ENCODE measurements around the gene GNS. TPM values are rescaled to one million over a fixed set of nuclear protein-coding genes. Genes with fewer than 3 reads are reported as not detected.

GNS gene
- polyA plus RNA-seq, 1 donor from 2014 or later: 39.0 TPM

DNA sequence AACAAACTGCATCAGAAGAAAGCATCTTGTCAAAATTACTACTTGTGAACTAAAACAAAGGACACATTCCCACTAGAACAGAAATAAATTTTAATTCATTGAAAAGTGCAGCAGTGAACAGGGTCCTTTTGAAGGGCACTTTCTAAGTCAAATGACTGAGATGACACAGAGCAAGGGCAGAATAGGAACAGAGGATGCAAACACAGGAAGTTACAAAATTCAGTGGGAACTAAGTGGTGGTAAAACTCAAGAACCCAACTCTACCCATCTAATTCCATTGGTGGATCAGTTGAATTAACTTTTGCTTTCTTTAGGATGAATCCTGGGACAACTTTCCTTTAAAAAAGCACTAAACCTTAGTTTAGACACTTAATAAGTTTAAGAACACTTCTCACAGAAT lies 45.8 kb downstream of the GNS start:
- H3K27me3 ChIP-seq (ENCODE audit: insufficient read depth, low read depth, low read length): no peaks in the 10 kb centered on the region

DNA sequence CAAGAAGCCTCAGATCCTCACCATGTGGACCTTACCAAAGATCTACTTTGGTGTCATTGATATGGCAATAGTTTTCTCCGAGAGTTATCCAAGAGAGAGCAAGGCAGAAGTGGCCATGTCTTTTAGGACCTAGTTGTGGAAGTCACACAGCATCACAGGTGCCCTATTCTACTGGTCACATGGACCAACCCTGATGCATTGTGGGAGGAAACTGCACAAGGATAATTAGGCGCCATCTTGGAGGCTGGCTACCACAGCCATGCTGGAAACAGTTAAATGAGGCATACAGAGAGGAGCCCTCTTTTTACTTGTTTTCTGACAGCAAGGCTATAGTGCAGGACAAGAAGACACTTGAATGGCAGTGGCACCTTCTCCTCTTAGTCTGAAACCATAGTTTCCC lies 49.8 kb downstream of the GNS start:
- no peaks in the 10 kb centered on the region for H3F3A ChIP-seq (ENCODE audit: insufficient read depth, low read length, poor library complexity, severe bottlenecking)
- TF ChIP-seq POLR2AphosphoS5 (IDR thresholded peaks at IDR 0.05) (no peak), RAD21 (conservative IDR thresholded peaks at IDR 0.05) (no peak), SMC3 (conservative IDR thresholded peaks at IDR 0.05; ENCODE audit: poor library complexity) (no peak), TAF1 (IDR thresholded peaks at IDR 0.05; ENCODE audit: low read depth) (no peak), EP300 (conservative IDR thresholded peaks at IDR 0.05; ENCODE audit: poor library complexity, severe bottlenecking) (no peak), EZH2 (IDR thresholded peaks at IDR 0.05; ENCODE audit: borderline replicate concordance, insufficient read depth, low read length, poor library complexity, severe bottlenecking) (no peak), MXI1 (conservative IDR thresholded peaks at IDR 0.05; ENCODE audit: poor library complexity, severe bottlenecking) (no peak)
- TF ChIP-seq, protein P1, sequence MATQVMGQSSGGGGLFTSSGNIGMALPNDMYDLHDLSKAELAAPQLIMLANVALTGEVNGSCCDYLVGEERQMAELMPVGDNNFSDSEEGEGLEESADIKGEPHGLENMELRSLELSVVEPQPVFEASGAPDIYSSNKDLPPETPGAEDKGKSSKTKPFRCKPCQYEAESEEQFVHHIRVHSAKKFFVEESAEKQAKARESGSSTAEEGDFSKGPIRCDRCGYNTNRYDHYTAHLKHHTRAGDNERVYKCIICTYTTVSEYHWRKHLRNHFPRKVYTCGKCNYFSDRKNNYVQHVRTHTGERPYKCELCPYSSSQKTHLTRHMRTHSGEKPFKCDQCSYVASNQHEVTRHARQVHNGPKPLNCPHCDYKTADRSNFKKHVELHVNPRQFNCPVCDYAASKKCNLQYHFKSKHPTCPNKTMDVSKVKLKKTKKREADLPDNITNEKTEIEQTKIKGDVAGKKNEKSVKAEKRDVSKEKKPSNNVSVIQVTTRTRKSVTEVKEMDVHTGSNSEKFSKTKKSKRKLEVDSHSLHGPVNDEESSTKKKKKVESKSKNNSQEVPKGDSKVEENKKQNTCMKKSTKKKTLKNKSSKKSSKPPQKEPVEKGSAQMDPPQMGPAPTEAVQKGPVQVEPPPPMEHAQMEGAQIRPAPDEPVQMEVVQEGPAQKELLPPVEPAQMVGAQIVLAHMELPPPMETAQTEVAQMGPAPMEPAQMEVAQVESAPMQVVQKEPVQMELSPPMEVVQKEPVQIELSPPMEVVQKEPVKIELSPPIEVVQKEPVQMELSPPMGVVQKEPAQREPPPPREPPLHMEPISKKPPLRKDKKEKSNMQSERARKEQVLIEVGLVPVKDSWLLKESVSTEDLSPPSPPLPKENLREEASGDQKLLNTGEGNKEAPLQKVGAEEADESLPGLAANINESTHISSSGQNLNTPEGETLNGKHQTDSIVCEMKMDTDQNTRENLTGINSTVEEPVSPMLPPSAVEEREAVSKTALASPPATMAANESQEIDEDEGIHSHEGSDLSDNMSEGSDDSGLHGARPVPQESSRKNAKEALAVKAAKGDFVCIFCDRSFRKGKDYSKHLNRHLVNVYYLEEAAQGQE (IDR thresholded peaks at IDR 0.05; ENCODE audit: borderline replicate concordance): no peak
- TF ChIP-seq, protein P2, sequence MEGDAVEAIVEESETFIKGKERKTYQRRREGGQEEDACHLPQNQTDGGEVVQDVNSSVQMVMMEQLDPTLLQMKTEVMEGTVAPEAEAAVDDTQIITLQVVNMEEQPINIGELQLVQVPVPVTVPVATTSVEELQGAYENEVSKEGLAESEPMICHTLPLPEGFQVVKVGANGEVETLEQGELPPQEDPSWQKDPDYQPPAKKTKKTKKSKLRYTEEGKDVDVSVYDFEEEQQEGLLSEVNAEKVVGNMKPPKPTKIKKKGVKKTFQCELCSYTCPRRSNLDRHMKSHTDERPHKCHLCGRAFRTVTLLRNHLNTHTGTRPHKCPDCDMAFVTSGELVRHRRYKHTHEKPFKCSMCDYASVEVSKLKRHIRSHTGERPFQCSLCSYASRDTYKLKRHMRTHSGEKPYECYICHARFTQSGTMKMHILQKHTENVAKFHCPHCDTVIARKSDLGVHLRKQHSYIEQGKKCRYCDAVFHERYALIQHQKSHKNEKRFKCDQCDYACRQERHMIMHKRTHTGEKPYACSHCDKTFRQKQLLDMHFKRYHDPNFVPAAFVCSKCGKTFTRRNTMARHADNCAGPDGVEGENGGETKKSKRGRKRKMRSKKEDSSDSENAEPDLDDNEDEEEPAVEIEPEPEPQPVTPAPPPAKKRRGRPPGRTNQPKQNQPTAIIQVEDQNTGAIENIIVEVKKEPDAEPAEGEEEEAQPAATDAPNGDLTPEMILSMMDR (IDR thresholded peaks at IDR 0.05; ENCODE audit: poor library complexity, severe bottlenecking): no peak

More for the DNA sequence above, 45.8 kb downstream of the GNS start:
- TF ChIP-seq EZH2 (IDR thresholded peaks at IDR 0.05; ENCODE audit: borderline replicate concordance, insufficient read depth, low read length, poor library complexity, severe bottlenecking) (no peak), EP300 (conservative IDR thresholded peaks at IDR 0.05; ENCODE audit: poor library complexity, severe bottlenecking) (no peak), POLR2AphosphoS5 (IDR thresholded peaks at IDR 0.05) (no peak), MXI1 (conservative IDR thresholded peaks at IDR 0.05; ENCODE audit: poor library complexity, severe bottlenecking) (no peak), RAD21 (conservative IDR thresholded peaks at IDR 0.05) (no peak), SMC3 (conservative IDR thresholded peaks at IDR 0.05; ENCODE audit: poor library complexity) (no peak), TAF1 (IDR thresholded peaks at IDR 0.05; ENCODE audit: low read depth) (no peak)
- TF ChIP-seq, protein P2 (IDR thresholded peaks at IDR 0.05; ENCODE audit: poor library complexity, severe bottlenecking): no peak
- TF ChIP-seq, protein P1 (IDR thresholded peaks at IDR 0.05; ENCODE audit: borderline replicate concordance): no peak
- H3K27ac ChIP-seq (ENCODE audit: low read length): no peak overlapping the region
- H3K9me2 ChIP-seq (ENCODE audit: insufficient read depth, low read length): no peaks in the 10 kb centered on the region
- H3K4me2 ChIP-seq (ENCODE audit: low read length): no peak overlapping the region
- no peak overlapping the region for H3K4me3 ChIP-seq (ENCODE audit: low read length)
- peaks cover 10% of the 10 kb centered on the region for H3K36me3 ChIP-seq (ENCODE audit: insufficient read depth, low read length)
- no peaks in the 10 kb centered on the region for H3K79me2 ChIP-seq (replicated peaks; ENCODE audit: insufficient read depth, low read length)
- no peaks in the 10 kb centered on the region for H3K9me3 ChIP-seq (ENCODE audit: low read length)
- no peaks in the 10 kb centered on the region for H3F3A ChIP-seq (ENCODE audit: insufficient read depth, low read length, poor library complexity, severe bottlenecking)
- H2AFZ ChIP-seq (ENCODE audit: low read depth, low read length): no peak overlapping the region
- no peaks in the 10 kb centered on the region for H4K20me1 ChIP-seq (ENCODE audit: insufficient read depth)
- H3K9ac ChIP-seq (ENCODE audit: low read length): no peak overlapping the region

More for the DNA sequence above, 49.8 kb downstream of the GNS start:
- Histone ChIP-seq H3K36me3 (ENCODE audit: insufficient read depth, low read length) (peaks cover 4% of the 10 kb centered on the region), H3K4me3 (ENCODE audit: low read length) (no peak overlapping the region), H2AFZ (ENCODE audit: low read depth, low read length) (no peak overlapping the region), H3K27ac (ENCODE audit: low read length) (no peak overlapping the region), H3K4me2 (ENCODE audit: low read length) (no peak overlapping the region), H3K9me3 (ENCODE audit: low read length) (no peaks in the 10 kb centered on the region), H3K79me2 (replicated peaks; ENCODE audit: insufficient read depth, low read length) (no peaks in the 10 kb centered on the region), H3K27me3 (ENCODE audit: insufficient read depth, low read depth, low read length) (no peaks in the 10 kb centered on the region), H3K9me2 (ENCODE audit: insufficient read depth, low read length) (no peaks in the 10 kb centered on the region), H4K20me1 (ENCODE audit: insufficient read depth) (no peaks in the 10 kb centered on the region), H3K9ac (ENCODE audit: low read length) (no peak overlapping the region)
